Measurements from ENCODE around the gene FITM1. TPM values are rescaled to one million over a fixed set of nuclear protein-coding genes. Genes with fewer than 3 reads are reported as not detected.

Gene FITM1
- polyA plus RNA-seq, 1 donor from 2014 or later: 0.88 TPM

- no peak for TF ChIP-seq RAD21 (conservative IDR thresholded peaks at IDR 0.05)
- TF ChIP-seq MXI1 (conservative IDR thresholded peaks at IDR 0.05; ENCODE audit: poor library complexity, severe bottlenecking): no peak
Measured at GRCh38 chr14:24121210-24121609, 9.2 kb upstream of the FITM1 start (continued).

DNA sequence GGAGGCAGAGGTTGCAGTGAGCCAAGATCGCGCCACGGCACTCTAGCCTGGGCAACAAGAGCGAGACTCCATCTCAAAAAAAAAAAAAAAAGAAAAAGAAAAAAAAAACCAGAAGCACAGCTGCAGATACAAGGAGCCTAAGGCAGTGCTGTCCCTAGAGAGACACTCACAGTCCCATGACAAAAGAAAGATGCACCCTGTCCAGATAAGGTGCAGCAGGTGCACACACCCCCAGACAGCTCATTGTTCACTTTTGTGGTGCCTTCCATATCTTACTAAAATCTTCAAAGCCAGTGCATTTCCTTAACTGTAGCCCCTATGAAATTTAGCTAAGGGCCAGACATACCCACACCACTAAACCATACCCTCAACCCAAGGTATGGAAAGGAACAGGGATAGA, 8.0 kb upstream of the FITM1 start:
- Histone ChIP-seq H3K9me2 (ENCODE audit: insufficient read depth, low read length) (no peaks in the 10 kb centered on the region), H3K79me2 (replicated peaks; ENCODE audit: insufficient read depth, low read length) (no peaks in the 10 kb centered on the region), H3F3A (ENCODE audit: insufficient read depth, low read length, poor library complexity, severe bottlenecking) (no peaks in the 10 kb centered on the region), H3K4me3 (ENCODE audit: low read length) (no peak overlapping the region), H2AFZ (ENCODE audit: low read depth, low read length) (no peak overlapping the region), H3K36me3 (ENCODE audit: insufficient read depth, low read length) (no peaks in the 10 kb centered on the region), H3K9ac (ENCODE audit: low read length) (no peak overlapping the region), H3K27me3 (ENCODE audit: insufficient read depth, low read depth, low read length) (no peaks in the 10 kb centered on the region), H4K20me1 (ENCODE audit: insufficient read depth) (no peaks in the 10 kb centered on the region), H3K9me3 (ENCODE audit: low read length) (no peaks in the 10 kb centered on the region), H3K27ac (ENCODE audit: low read length) (no peak overlapping the region), H3K4me2 (ENCODE audit: low read length) (no peak overlapping the region)
- TF ChIP-seq MXI1 (conservative IDR thresholded peaks at IDR 0.05; ENCODE audit: poor library complexity, severe bottlenecking) (no peak), POLR2AphosphoS5 (IDR thresholded peaks at IDR 0.05) (no peak), TAF1 (IDR thresholded peaks at IDR 0.05; ENCODE audit: low read depth) (no peak), REST (IDR thresholded peaks at IDR 0.05; ENCODE audit: borderline replicate concordance) (no peak), SMC3 (conservative IDR thresholded peaks at IDR 0.05; ENCODE audit: poor library complexity) (no peak), EZH2 (IDR thresholded peaks at IDR 0.05; ENCODE audit: borderline replicate concordance, insufficient read depth, low read length, poor library complexity, severe bottlenecking) (no peak), EP300 (conservative IDR thresholded peaks at IDR 0.05; ENCODE audit: poor library complexity, severe bottlenecking) (no peak), RAD21 (conservative IDR thresholded peaks at IDR 0.05) (no peak)
- TF ChIP-seq, protein P1, sequence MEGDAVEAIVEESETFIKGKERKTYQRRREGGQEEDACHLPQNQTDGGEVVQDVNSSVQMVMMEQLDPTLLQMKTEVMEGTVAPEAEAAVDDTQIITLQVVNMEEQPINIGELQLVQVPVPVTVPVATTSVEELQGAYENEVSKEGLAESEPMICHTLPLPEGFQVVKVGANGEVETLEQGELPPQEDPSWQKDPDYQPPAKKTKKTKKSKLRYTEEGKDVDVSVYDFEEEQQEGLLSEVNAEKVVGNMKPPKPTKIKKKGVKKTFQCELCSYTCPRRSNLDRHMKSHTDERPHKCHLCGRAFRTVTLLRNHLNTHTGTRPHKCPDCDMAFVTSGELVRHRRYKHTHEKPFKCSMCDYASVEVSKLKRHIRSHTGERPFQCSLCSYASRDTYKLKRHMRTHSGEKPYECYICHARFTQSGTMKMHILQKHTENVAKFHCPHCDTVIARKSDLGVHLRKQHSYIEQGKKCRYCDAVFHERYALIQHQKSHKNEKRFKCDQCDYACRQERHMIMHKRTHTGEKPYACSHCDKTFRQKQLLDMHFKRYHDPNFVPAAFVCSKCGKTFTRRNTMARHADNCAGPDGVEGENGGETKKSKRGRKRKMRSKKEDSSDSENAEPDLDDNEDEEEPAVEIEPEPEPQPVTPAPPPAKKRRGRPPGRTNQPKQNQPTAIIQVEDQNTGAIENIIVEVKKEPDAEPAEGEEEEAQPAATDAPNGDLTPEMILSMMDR (IDR thresholded peaks at IDR 0.05; ENCODE audit: poor library complexity, severe bottlenecking): no peak

DNA sequence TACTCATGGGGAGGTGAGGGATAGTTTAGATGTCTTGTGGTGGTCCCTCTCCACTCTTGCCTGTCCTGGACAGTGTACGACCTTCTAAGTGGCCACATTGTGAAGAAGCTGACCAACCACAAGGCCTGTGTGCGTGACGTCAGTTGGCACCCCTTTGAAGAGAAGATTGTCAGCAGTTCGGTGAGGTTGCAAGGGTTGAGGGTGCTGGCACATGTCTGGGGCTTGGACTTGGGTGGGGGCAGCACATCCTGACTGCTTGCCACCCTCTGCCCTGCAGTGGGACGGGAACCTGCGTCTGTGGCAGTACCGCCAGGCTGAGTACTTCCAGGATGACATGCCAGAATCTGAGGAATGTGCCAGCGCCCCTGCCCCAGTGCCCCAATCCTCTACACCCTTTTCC, 7.6 kb upstream of the FITM1 start:
- H3K4me3 ChIP-seq (ENCODE audit: low read length): no peak overlapping the region
- TF ChIP-seq MXI1 (conservative IDR thresholded peaks at IDR 0.05; ENCODE audit: poor library complexity, severe bottlenecking) (no peak), SMC3 (conservative IDR thresholded peaks at IDR 0.05; ENCODE audit: poor library complexity) (no peak), REST (IDR thresholded peaks at IDR 0.05; ENCODE audit: borderline replicate concordance) (no peak), RAD21 (conservative IDR thresholded peaks at IDR 0.05) (no peak), EP300 (conservative IDR thresholded peaks at IDR 0.05; ENCODE audit: poor library complexity, severe bottlenecking) (no peak), POLR2AphosphoS5 (IDR thresholded peaks at IDR 0.05) (no peak), EZH2 (IDR thresholded peaks at IDR 0.05; ENCODE audit: borderline replicate concordance, insufficient read depth, low read length, poor library complexity, severe bottlenecking) (no peak), TAF1 (IDR thresholded peaks at IDR 0.05; ENCODE audit: low read depth) (no peak)
- TF ChIP-seq, protein P1 (IDR thresholded peaks at IDR 0.05; ENCODE audit: poor library complexity, severe bottlenecking): no peak
- H3K9me2 ChIP-seq (ENCODE audit: insufficient read depth, low read length): no peaks in the 10 kb centered on the region
- no peaks in the 10 kb centered on the region for H3K36me3 ChIP-seq (ENCODE audit: insufficient read depth, low read length)
- no peaks in the 10 kb centered on the region for H3K79me2 ChIP-seq (replicated peaks; ENCODE audit: insufficient read depth, low read length)
- H3K9ac ChIP-seq (ENCODE audit: low read length): no peak overlapping the region
- H2AFZ ChIP-seq (ENCODE audit: low read depth, low read length): no peak overlapping the region
- no peak overlapping the region for H3K4me2 ChIP-seq (ENCODE audit: low read length)
- H3K27ac ChIP-seq (ENCODE audit: low read length): no peak overlapping the region
- no peaks in the 10 kb centered on the region for H3K9me3 ChIP-seq (ENCODE audit: low read length)
- H4K20me1 ChIP-seq (ENCODE audit: insufficient read depth): no peaks in the 10 kb centered on the region
- H3K27me3 ChIP-seq (ENCODE audit: insufficient read depth, low read depth, low read length): no peaks in the 10 kb centered on the region
- no peaks in the 10 kb centered on the region for H3F3A ChIP-seq (ENCODE audit: insufficient read depth, low read length, poor library complexity, severe bottlenecking)

Measured in neural cell (in vitro differentiated cells).